GM19240 (cell line): Measurements from ENCODE around the gene ERCC1.

Source experiments
- DNase-seq: peaks from one replicate; pipeline ENCODE4 v3.0.0; 2011; ENCODE audit warnings: low spot score; ENCODE audit not compliant: insufficient read length

ERCC1 gene

GRCh38 chr19:45405435-45406225 lies 18.1 kb downstream of the ERCC1 start:
- peak; percentile 90 for DNase-seq

- DNase-seq: peak; percentile 62
Observed at GRCh38 chr19:45404557-45405434, 18.9 kb downstream of the ERCC1 start, which contains the start of gene PPP1R13L. PPP1R13L (minus strand) TSS chr19:45405069; CDS start chr19:45398318, 6,751 bp downstream.

DNA sequence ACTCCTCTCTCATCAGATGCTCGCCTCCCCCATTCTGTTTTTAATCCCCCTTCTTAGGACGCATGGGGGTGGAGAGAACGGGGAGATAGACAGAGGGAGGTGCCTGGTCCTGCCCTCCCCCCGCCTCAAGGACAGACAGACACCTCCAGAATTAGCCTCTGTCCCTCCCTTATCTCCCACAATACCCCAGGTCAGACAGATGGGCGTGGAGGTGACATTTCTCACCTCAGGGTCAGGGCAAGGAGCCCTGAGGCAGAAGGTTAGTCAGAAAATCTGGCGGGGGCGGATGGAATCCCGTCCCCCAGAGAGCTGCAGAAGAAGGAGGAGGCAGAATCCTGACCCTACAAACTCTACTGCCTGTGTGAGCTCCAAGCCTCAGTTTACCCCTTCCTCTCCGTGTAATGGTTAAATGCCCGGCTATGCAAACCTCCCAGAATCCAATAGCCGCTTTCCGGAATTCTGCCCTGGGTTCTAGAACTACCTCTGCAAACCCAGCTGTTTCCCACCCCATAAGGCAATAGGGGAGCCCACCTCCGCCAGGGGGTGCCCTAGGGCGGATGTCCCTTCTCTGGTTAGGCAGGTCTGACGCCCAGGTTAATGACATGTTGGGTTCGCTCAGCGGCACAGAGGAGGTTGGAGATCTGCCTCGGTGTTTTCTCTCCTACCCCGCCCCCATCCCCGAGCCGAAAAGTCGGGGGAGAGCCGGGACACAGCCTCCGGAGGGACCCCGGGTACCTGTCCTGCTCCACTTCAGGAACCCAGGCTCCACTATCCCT lies 19.7 kb downstream of the ERCC1 start:
- peak; percentile 53 for DNase-seq

DNA sequence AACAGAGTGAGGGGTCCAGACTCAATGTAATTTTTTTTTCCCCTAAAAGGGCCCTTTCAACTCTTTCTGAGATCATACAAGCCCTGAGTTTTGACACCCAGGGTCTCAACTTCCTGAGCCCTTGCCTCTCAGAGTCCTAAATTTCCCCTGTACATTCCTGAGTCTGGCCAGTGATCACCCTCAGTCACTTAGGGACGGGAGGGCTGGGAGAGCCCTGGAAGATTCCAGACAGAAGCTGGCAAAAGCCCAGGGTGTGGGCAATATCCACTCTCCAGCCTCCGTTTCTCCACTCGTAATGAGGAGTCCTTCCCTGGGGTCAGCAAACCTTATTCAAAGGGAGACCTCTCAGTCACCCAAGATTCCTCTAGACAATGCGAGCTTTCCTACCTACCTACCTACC lies 20.4 kb downstream of the ERCC1 start:
- DNase-seq: no peak

GRCh38 chr19:45402298-45403061 lies 21.2 kb downstream of the ERCC1 start:
- DNase-seq: peak; percentile 37

GRCh38 chr19:45401815-45402214 lies 21.9 kb downstream of the ERCC1 start:
- DNase-seq: no peak

DNA sequence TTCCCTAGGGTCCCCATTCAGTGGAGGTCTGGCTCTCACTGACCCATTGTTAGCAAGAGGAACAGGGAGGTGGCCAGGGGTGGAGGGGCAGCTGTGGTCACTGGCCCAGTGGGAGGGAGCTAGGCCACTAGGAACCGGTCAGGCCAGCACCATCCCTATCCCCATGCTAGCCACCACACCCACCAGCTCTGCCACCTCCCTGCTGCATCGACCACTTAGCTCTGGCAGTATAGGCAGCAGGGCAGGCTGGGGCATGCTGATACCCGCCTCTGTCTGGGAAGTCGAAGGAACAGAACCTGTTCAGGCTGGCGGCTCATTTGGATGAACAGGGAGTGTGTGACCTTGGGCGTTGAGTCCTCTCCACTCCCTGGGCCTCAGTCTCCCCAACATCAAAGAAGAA lies 23.5 kb downstream of the ERCC1 start:
- no peak for DNase-seq

DNA sequence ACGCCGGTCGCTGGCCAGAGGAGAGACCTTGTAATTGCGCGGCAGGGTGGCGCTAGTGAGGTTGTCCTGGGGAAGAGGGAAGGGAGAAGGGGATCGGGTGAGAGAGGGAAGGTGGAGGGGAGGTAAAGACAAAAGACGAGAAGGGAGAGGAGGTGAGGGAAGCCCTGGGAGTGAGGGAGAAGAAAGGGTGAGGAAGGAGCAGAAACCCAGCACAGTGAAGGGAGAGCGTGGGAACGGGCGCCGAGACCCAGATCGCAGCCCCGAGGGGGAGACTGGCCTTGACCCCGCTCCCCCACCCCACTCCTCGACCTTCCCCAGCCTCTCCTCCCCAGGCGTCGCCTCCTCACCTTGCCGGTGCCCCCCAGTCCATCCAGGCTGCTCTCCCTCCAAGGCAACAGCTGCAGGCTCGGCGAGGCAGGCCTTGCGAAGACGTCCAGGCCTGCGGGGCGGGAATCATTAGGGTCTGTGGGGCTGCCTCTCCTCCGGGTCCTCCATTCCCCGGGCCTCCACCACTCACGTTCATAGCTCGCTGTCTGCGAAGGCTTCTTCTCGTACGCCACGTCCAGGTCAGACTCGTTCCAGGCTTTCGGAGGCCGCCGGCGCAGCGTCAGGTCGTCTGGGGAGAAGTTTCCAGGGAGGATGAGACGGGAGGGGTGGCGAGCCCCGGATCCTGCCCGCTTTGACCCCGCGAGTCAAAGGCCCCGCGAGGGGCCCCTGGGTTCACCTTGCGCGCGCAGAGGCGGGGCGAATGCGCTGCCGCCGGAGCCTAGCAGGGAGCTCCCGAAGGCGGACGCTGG lies 27.7 kb downstream of the ERCC1 start:
- DNase-seq: no peak

DNA sequence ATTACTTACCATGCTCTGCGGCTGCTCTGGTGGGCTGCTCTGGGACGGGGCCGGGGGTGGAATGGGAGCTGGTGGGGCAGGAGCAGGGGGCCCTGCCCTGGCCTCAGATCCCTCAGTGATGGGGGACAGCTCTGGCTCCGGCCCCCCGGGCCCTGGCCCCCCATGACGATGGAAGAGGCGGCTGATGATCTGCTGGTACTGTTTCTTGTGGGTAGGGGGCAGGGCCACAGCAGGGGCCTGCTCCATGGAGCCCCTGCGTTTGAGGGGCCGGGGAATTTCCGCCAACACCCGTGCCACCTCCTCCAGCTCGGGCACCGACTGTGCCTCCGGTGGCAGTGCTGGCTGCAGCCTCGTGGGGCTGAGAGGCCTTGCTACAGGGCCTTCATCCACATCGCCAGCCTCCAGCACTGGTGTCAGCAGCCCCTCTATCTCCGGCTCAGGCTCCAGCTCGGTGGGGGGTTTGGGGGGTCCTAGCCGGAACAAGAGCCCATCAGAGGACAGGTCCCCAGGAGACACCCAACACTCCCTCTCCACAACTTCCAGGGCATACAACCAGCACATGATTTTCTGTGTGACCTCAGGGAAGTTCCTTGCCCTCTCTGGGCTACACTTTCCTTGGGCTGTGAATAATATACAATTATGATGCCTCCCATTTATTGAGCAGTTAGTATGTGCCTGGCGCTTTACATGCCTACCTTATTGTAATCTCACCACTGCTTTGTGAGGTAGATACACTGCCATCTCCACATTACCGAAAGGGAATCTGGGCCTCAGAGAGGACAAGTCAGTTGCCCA lies 31.6 kb downstream of the ERCC1 start:
- no peak for DNase-seq

GRCh38 chr19:45391346-45391745 lies 32.4 kb downstream of the ERCC1 start:
- no peak for DNase-seq

DNA sequence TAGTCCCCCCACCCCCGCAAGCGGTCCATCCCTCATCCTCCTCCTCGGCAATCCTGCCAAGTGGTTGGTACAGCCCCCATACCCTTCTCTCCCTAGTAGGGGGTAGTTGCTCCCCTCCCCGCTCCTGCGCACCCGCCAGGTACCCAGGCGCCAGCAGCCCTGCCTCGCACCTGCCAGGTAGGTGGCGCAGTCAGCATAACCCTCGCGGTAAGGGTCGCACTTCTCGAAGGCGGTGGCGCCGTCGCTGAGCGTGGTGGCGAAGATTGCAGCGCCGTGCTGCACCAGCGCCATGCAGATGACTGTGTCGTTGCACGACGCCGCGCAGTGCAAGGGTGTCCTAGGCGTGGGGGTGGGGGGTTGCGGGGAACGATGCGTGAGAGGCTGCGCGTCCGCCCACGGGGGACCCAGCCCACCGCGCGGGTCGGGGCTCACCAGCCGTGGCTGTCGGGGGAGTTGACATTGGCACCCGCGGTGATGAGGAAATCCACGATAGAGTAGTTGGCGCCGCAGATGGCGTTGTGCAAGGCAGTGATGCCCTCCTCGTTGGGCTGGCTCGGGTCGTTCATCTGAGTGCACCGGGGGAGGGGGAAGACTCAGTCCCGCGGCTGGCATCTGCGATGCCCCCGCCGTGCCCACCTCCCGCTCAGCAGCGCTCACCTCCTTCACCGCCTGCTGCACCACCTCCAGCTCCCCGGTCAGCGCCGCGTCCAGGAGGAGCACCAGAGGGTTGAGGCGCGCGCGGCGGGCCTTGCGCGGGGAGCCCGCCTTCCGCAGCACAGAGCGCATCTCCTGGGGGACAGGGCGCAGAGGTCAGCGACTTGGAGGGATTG lies 38.1 kb downstream of the ERCC1 start:
- no peak for DNase-seq

GRCh38 chr19:45382426-45382825 lies 41.3 kb downstream of the ERCC1 start:
- DNase-seq: no peak

- no peak for DNase-seq
Observed at GRCh38 chr19:45380107-45380506, 43.6 kb downstream of the ERCC1 start.

DNA sequence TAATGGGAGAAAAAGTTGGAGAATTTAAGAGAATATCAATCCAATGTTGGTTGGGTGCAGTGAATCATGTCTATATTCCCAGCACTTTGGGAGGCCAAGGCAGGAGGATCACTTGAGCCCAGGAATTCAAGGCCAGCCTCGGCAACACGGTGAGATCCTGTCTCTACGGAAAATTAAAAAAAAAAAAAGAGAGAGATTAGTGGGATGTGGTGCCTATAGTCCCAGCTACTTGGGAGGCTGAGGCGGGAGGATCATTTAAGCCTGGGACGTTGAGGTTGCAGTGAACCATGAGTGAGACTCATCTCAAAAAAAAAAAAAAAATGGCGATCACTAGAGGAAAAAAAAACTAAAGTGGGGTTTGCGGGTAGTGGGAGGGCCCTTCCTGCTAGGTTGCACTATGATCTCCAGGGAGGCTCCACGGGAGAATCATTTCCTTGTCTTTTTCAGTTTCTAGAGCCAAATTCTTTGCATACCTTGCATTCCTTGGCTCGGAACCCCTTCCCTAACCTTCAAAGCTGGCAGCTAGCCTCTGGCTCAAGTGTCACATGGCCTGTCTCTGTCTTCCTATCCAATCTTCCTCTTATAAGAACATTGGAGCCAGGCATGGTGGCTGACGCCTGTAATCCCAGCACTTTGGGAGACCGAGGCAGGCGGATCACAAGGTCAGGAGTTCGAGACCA lies 47.5 kb downstream of the ERCC1 start:
- DNase-seq: no peak

- peak; percentile 100 for DNase-seq
Observed at GRCh38 chr19:45370410-45371204, 53.1 kb downstream of the ERCC1 start, which contains the start of gene ERCC2. ERCC2 (minus strand) TSS chr19:45370573; CDS start chr19:45370540, 33 bp downstream.

DNA sequence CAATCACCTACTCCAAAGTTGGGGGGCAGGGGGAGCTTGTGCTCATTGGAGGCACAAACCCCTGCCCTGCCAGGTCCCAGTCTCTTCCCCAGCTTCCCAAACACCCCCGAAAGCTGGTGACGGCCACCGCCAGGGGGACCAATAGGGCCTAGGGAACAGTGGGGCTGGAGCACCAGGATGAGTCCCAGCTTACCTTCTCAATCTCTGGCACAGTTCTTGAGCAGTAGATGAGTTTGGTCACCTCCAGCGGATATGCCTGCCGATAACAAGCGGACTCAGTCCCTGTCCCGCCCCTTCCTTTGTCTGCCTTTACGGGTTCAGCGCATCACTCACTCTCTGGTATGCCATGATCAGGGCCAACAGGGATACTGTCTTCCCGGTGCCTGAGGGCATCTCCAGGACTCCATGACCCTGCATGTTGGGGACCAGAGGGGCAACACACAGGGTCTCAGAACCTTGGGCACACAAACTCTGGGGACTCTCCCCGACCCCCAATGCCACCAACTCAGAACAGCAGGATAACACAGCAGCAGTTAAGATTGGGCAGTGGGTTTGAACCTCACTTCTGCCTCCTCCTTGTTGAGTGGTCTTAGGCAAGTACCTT lies 54.9 kb downstream of the ERCC1 start:
- no peak for DNase-seq
